Endothelial cell of hepatic sinusoid (primary cell): ENCODE results near the gene AP4S1.
"Not testable (repeated sequence)": the region's sequence is repeated elsewhere in the genome, so short reads cannot be mapped to it uniquely, and the experiment has no call there.

ENCODE experiments used
- in situ Hi-C: cut with HindIII; loops from 2 replicates; pipeline ENCODE4 v1.10.0; 2017; ENCODE audit warnings: low sequenced_read_pairs

The AP4S1 gene

GRCh38 chr14:31083781-31084180 lies 58.3 kb downstream of the AP4S1 start:
- in situ Hi-C loops: no loop called here

- in situ Hi-C loops: no loop called here
Measured at GRCh38 chr14:31084385-31084784, 58.9 kb downstream of the AP4S1 start.

GRCh38 chr14:31085027-31085426 lies 59.6 kb downstream of the AP4S1 start:
- in situ Hi-C loops: no loop called here

GRCh38 chr14:31086466-31086865 lies 61.0 kb downstream of the AP4S1 start:
- in situ Hi-C loops: not testable (repeated sequence)

- in situ Hi-C loops: no loop called here
Measured at GRCh38 chr14:31090883-31091764, 65.7 kb downstream of the AP4S1 start.

GRCh38 chr14:31092160-31092708 lies 66.8 kb downstream of the AP4S1 start:
- in situ Hi-C loops: no loop called here

GRCh38 chr14:31093884-31094839 lies 68.7 kb downstream of the AP4S1 start:
- in situ Hi-C loops: not testable (repeated sequence)

GRCh38 chr14:31095817-31096216 lies 70.4 kb downstream of the AP4S1 start:
- in situ Hi-C loops: not testable (repeated sequence)

GRCh38 chr14:31096255-31096654 lies 70.8 kb downstream of the AP4S1 start:
- in situ Hi-C loops: no loop called here

- in situ Hi-C loops: no loop called here
Measured at GRCh38 chr14:31097081-31097480, 71.6 kb downstream of the AP4S1 start.

GRCh38 chr14:31106768-31107167 lies 81.3 kb downstream of the AP4S1 start:
- in situ Hi-C loops: no loop called here

- in situ Hi-C loops: no loop called here
Measured at GRCh38 chr14:31109257-31109656, 83.8 kb downstream of the AP4S1 start.

- in situ Hi-C loops: no loop called here
Measured at GRCh38 chr14:31110872-31111271, 85.4 kb downstream of the AP4S1 start.

GRCh38 chr14:31113794-31114193 lies 88.3 kb downstream of the AP4S1 start:
- in situ Hi-C loops: no loop called here

- in situ Hi-C loops: loop anchor here (5.0 kb wide), 1 partner anchor 78 kb away; no protein-coding TSS in a partner anchor
Measured at GRCh38 chr14:31118892-31119291, 93.4 kb downstream of the AP4S1 start.

GRCh38 chr14:31122098-31122611 lies 96.7 kb downstream of the AP4S1 start:
- in situ Hi-C loops: no loop called here

GRCh38 chr14:31122921-31123320 lies 97.5 kb downstream of the AP4S1 start:
- in situ Hi-C loops: no loop called here

GRCh38 chr14:31124197-31124596 lies 98.7 kb downstream of the AP4S1 start:
- in situ Hi-C loops: no loop called here

GRCh38 chr14:31125231-31125630 lies 99.8 kb downstream of the AP4S1 start:
- in situ Hi-C loops: no loop called here

- in situ Hi-C loops: no loop called here
Measured at GRCh38 chr14:31126680-31127079, 101.2 kb downstream of the AP4S1 start.

GRCh38 chr14:31127690-31128089 lies 102.2 kb downstream of the AP4S1 start:
- in situ Hi-C loops: no loop called here
